EL (cell line): Measurements from ENCODE around the gene DLG5.

Source experiments
- DNase-seq: peaks from one replicate; pipeline ENCODE4 v3.0.0-alpha.2; 2016

Gene DLG5

DNA sequence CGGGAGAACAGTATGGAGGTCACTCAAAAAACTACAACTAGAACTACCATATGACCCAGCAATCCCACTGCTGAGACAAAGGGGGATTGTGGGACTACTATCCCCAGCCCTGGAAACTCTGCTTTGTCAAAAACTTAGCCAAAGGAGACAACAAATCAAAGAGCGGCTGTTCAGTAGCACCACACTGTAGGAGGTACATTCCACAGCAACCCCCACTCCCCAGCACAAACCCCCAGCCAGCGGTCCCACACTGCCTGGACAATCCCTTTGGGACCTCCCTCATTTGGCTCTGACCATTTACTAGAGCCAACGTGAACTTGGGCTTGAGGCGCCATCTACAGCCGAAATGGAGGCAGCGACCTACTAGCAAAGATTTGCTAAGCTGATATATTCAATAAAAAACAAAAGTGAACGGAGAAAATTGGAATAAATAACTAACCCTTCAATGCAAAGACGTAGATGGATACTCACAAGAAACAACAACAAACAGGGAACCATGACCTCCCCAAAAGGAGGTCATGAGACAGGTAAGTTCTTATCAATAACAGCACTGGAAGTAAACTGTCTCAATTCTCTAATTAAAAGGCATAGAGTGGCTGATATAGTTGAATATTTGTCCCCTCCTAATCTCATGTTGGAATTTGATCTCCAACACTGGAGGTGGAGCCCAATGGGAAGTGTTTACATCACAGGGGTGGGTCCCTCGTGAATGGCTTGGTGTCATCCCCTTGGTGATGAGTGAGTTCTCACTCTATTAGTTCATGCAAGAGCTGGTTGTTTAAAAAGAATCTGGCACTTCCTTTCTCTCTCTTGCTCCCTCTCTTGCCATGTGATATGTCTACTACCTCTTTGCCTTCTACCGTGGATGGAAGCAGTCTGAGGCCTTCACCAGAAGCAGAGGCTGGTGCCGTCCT, 170.0 kb downstream of the DLG5 start:
- DNase-seq: peak; percentile 73

- DNase-seq: peak; percentile 75
Measured at GRCh38 chr10:77746047-77746707, 180.4 kb downstream of the DLG5 start.

DNA sequence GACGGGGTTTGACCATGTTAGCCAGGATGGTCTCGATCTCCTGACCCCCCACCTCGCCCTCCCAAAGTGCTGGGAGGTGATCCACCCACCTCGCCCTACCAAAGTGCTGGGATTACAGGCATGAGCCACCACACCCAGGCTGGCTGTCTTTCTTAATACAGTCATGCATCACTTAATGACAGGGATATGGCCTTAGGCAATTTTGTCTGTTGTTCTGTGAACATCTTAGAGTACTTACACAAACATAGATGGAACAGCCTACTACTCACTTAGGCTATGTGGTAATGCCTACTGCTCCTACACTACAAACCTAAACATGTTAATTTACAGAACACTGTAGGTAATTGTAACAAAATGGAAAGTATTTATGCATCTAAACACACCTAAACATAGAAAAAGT, 182.3 kb downstream of the DLG5 start:
- peak; percentile 48 for DNase-seq

- DNase-seq: no peak
Measured at GRCh38 chr10:77742172-77742571, 184.4 kb downstream of the DLG5 start.

DNA sequence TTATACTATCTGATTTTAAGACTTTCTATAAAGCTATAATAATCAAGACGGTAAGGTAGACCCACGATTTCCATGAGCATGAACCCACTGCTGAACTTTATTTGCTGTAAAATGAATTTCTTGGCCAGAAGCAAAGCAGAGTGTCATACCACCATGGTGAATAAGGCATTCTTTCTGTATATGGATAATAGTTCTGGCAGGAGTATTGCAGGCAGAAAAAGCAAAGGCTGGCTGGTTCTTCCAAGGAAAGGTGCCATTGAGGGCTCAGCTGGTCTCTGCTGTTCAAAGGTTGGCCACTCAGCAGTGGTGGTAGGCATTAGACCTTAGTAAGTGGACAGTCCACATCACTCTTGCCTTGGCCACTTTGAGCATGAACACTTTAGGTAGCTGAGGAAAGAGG, 184.8 kb downstream of the DLG5 start:
- peak; percentile 43 for DNase-seq
